Tibial nerve (tissue), 4 donors: ENCODE results near the gene SELENOF. TPM values are rescaled to one million over a fixed set of nuclear protein-coding genes. Genes with fewer than 3 reads are reported as not detected.
"Not testable (repeated sequence)": the region's sequence is repeated elsewhere in the genome, so short reads cannot be mapped to it uniquely, and the experiment has no call there.

Experiments used
- DNase-seq, 2 donors: peaks; one replicate each; pipeline ENCODE4 v3.0.0-alpha.2; 2019; ENCODE audit warnings: low spot score in 2 of 2
- H3K27ac ChIP-seq, 4 donors: fragments of 200-600 bp; sonication (generic) in 3 of 4; one replicate each; pipeline ENCODE4 v1.5.1; 2017 to 2019; ENCODE audit warnings: mild to moderate bottlenecking in 1 of 4
- H3K27me3 ChIP-seq, 2 donors: fragments of 200-600 bp; sonication (generic) in 1 of 2; one replicate each; pipeline versions ENCODE4 v1.5.1 to v1.6.0; 2017 to 2019
- H3K36me3 ChIP-seq, 3 donors: fragments of 200-600 bp; sonication (generic); one replicate each; pipeline ENCODE4 v1.5.1; 2018 to 2019
- H3K4me1 ChIP-seq, 4 donors: fragments of 200-600 bp; sonication (generic) in 3 of 4; one replicate each; pipeline ENCODE4 v1.5.1; 2017 to 2019
- H3K4me3 ChIP-seq, 4 donors: fragments of 200-600 bp; sonication (generic) in 3 of 4; one replicate each; pipeline ENCODE4 v1.5.1; 2017 to 2019; ENCODE audit warnings: mild to moderate bottlenecking in 1 of 4, moderate library complexity in 1 of 4
- H3K9me3 ChIP-seq, 4 donors: fragments of 200-600 bp; sonication (generic) in 3 of 4; one replicate each; pipeline ENCODE4 v1.5.1; 2017 to 2019
- CTCF ChIP-seq, 5 experiments: fragments of 200-600 bp in 3 of 5; fragments of 450-650 bp in 2 of 5; sonication (generic) in 3 of 5; IDR thresholded peaks; one replicate each; pipeline ENCODE4 v1.5.1; 2016 to 2019; ENCODE audit warnings: antibody characterized with exemption in 5 of 5, mild to moderate bottlenecking in 3 of 5, moderate library complexity in 2 of 5
- EP300 ChIP-seq, 2 donors: sonication (generic); formaldehyde crosslinking; IDR thresholded peaks; one replicate each; pipeline ENCODE4 v1.6.1; 2017; ENCODE audit warnings: antibody characterized with exemption in 2 of 2, mild to moderate bottlenecking in 1 of 2
- POLR2A ChIP-seq, 2 donors: fragments of 450-650 bp; IDR thresholded peaks; one replicate each; pipeline ENCODE4 v1.6.1; 2017; ENCODE audit warnings: antibody characterized with exemption in 2 of 2, mild to moderate bottlenecking in 2 of 2, moderate library complexity in 2 of 2
- WGBS, 2 donors: methylation state at CpG; one replicate each; pipeline ENCODE4 v1.1.5; 2018; 5-methylcytosine and 5-hydroxymethylcytosine counted together
- total RNA-seq, 4 donors: library from RNA; depleted of rRNA; stranded (reverse); fragments of >200 nt; gene quantifications; one replicate each; pipeline ENCODE4 v1.1.0, GENCODE V29; 2016

The SELENOF gene
- total RNA-seq, 4 donors from 2014 or later, result 78.0 to 123 (median 92.3) TPM

GRCh38 chr1:86914601-86914997 lies 673 bp upstream of the SELENOF start, which contains the start of gene HS2ST1:
HS2ST1 (plus strand) TSS chr1:86914635.
- Histone ChIP-seq H3K27me3 (no peaks in the 10 kb centered on the region), H3K9me3 (no peaks in the 10 kb centered on the region), H3K4me1 (peaks cover 0 to 43% (median 24%) of the 10 kb centered on the region in 4 donors), H3K36me3 (peaks cover 0 to 8% (median 0%) of the 10 kb centered on the region in 3 donors), H3K27ac (peak within 1 kb of the TSS; percentile 88 to 97 (median 94)), H3K4me3 (peak within 1 kb of the TSS; percentile 71 to 96 (median 89))
- WGBS, 2 donors, result 1% methylated on average over 30 to 32 of the region's 45 CpGs
- DNase-seq, result no peak
- no peak for TF ChIP-seq EP300 (IDR thresholded peaks at IDR 0.05)
- peak; percentile 50 to 54 for TF ChIP-seq POLR2A (IDR thresholded peaks at IDR 0.05)
- no peak for TF ChIP-seq CTCF (IDR thresholded peaks at IDR 0.05)

GRCh38 chr1:86913399-86913895 lies 479 bp downstream of the SELENOF start:
- no peak for TF ChIP-seq POLR2A (IDR thresholded peaks at IDR 0.05)
- no peak for TF ChIP-seq CTCF (IDR thresholded peaks at IDR 0.05)
- no peak for TF ChIP-seq EP300 (IDR thresholded peaks at IDR 0.05)
- peaks cover 0 to 10% (median 0%) of the 10 kb centered on the region in 3 donors for H3K36me3 ChIP-seq
- H3K27ac ChIP-seq, result peak overlapping the region; percentile 88 to 97 (median 92)
- peak in 1 of 2 donors; percentile 7 for DNase-seq
- H3K9me3 ChIP-seq, result no peaks in the 10 kb centered on the region
- no peaks in the 10 kb centered on the region for H3K27me3 ChIP-seq
- H3K4me1 ChIP-seq, result peaks cover 0 to 51% (median 24%) of the 10 kb centered on the region in 4 donors
- peak overlapping the region; percentile 71 to 96 (median 84) for H3K4me3 ChIP-seq
- 0 to 1% methylated on average over 17 of the region's 17 CpGs for WGBS, 2 donors

GRCh38 chr1:86912281-86912900 lies 1.5 kb downstream of the SELENOF start:
- Histone ChIP-seq H3K36me3 (peaks cover 0 to 16% (median 0%) of the 10 kb centered on the region in 3 donors), H3K9me3 (no peaks in the 10 kb centered on the region), H3K27ac (no peak overlapping the region), H3K4me1 (peaks cover 0 to 57% (median 24%) of the 10 kb centered on the region in 4 donors), H3K27me3 (no peaks in the 10 kb centered on the region), H3K4me3 (peak overlapping the region in 3 of 4 donors; percentile 82 to 96 (median 85))
- no peak for DNase-seq
- WGBS, 2 donors, result 44 to 67% methylated on average over 6 of the region's 6 CpGs
- TF ChIP-seq POLR2A (IDR thresholded peaks at IDR 0.05) (no peak), CTCF (IDR thresholded peaks at IDR 0.05) (no peak), EP300 (IDR thresholded peaks at IDR 0.05) (no peak)

- Histone ChIP-seq H3K4me3 (no peak overlapping the region), H3K27ac (no peak overlapping the region), H3K27me3 (no peaks in the 10 kb centered on the region), H3K36me3 (peaks cover 0 to 33% (median 0%) of the 10 kb centered on the region in 3 donors), H3K4me1 (peaks cover 0 to 51% (median 11%) of the 10 kb centered on the region in 4 donors), H3K9me3 (no peaks in the 10 kb centered on the region)
- TF ChIP-seq POLR2A (IDR thresholded peaks at IDR 0.05) (no peak), CTCF (IDR thresholded peaks at IDR 0.05) (no peak), EP300 (IDR thresholded peaks at IDR 0.05) (no peak)
- 10 to 13% methylated on average over 2 of the region's 2 CpGs for WGBS, 2 donors
- DNase-seq, result no peak
These were observed 7.5 kb downstream of the SELENOF start for GRCh38 chr1:86906419-86906818.

GRCh38 chr1:86905875-86906274 lies 8.1 kb downstream of the SELENOF start:
- no peak for TF ChIP-seq CTCF (IDR thresholded peaks at IDR 0.05)
- TF ChIP-seq POLR2A (IDR thresholded peaks at IDR 0.05), result no peak
- TF ChIP-seq EP300 (IDR thresholded peaks at IDR 0.05), result no peak
- Histone ChIP-seq H3K4me3 (no peak overlapping the region), H3K27me3 (no peaks in the 10 kb centered on the region), H3K9me3 (no peaks in the 10 kb centered on the region), H3K4me1 (peaks cover 0 to 46% (median 7%) of the 10 kb centered on the region in 4 donors), H3K27ac (no peak overlapping the region), H3K36me3 (peaks cover 0 to 39% (median 2%) of the 10 kb centered on the region in 3 donors)
- no peak for DNase-seq
- 0% methylated on average over 1 of the region's 1 CpG for WGBS, 2 donors

GRCh38 chr1:86899401-86899800 lies 14.5 kb downstream of the SELENOF start:
- peaks cover 0 to 38% (median 6%) of the 10 kb centered on the region in 3 donors for H3K36me3 ChIP-seq
- not testable (repeated sequence) for H3K4me3 ChIP-seq, H3K27ac ChIP-seq, H3K9me3 ChIP-seq, H3K27me3 ChIP-seq, H3K4me1 ChIP-seq, DNase-seq
- WGBS, 2 donors, result 91 to 100% methylated on average over 1 to 10 of the region's 33 CpGs
